NCI-H2227 (cell line): ENCODE results near the gene CNTNAP5.

Experiments
- DNase-seq: peaks from one replicate; lab custom pipeline; 2025; ENCODE audit not compliant: unreplicated experiment; lab: John Stamatoyannopoulos, UW

CNTNAP5 gene

DNA sequence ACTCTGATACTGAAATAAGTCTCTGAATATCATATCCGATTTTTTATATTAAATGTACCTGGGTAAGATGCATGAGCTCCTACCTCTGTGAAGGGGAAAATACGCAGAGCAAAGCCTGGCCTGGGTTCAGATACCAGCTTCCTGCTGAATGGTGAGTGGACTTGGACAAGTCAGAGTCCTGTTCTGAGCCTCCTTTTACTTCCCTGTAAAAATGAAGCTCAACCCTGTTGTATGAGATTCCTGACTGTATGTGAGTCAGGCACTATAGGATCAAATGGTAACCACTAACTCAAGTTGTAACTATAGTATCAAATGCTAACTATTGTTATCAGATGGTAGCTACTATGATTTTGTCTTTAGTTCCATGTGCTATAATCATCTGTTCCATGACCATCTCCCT, 561.7 kb downstream of the CNTNAP5 start:
- no peak for DNase-seq

DNA sequence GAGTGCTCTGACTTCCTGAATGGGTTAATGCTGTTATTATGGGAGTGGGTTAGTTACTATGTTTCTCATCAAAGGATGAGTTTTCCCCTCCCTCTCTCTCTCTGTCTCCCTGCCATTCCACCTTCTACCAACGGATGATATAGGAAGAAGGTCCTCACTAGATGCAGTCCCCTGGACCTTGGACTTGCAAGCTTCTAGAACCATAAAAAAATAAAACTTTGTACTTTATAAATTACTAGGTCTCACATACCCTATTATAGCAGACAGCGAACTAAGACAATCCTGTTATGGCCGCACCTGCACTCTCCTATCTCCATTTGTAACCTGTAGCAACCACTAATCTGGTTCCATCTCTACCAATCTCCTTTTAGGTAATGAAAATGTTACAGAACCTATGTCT, 564.9 kb downstream of the CNTNAP5 start:
- DNase-seq = no peak

DNA sequence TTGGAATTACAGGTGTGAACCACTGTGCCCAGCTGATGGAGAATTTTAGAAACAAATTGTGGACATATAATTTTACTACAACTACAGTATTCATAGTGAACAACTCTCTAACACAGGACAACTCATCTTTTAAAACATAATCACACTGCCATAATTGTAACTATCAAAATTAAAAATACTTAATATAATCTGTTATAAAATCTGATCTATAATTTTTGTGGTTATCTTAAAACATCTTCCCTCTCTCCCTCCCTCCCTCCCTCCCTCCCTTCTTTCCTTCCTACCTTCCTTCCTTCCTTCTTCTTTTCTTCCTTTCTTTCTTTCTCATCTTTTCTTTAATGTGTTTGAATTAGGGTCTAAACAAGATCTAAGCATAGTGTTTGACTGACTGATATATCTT, 577.7 kb downstream of the CNTNAP5 start:
- DNase-seq = no peak

DNA sequence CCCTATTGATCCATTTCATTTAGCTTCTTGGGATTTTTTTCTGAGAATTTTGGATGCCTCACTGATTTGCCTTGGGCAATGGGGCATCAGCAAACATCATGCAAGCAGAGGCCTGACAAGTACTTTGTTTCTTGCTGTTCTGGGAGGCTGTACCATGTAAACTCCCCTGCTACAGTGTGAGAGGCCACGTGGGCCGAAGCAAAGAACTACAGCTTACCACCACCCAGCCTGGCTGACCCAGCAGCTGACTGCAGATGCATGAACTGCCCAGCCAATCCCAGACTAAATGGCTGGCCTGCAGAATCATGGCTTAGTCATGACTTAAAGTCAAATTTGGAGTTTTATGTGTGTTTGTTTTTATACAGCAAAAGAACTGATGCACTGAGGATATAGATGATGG, 579.9 kb downstream of the CNTNAP5 start:
- no peak for DNase-seq

DNA sequence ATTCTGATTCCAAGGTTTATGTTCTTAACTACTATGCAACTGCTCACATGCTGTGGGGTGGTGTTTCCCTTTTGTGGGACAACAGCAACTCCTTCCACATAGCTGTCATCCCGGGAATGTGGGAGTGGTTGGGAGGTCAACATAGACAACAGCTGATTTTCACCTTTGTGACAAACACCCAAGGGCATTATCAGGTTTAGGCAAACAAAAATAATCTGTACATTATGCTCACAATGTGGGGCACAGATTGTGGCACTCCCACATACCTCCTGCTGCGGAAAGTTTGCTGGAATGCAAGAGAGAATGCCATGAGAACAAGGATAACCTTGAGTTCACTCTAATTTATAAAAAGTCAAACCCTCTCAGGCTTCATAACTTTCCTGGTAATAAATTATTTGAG, 582.6 kb downstream of the CNTNAP5 start:
- DNase-seq = no peak

DNA sequence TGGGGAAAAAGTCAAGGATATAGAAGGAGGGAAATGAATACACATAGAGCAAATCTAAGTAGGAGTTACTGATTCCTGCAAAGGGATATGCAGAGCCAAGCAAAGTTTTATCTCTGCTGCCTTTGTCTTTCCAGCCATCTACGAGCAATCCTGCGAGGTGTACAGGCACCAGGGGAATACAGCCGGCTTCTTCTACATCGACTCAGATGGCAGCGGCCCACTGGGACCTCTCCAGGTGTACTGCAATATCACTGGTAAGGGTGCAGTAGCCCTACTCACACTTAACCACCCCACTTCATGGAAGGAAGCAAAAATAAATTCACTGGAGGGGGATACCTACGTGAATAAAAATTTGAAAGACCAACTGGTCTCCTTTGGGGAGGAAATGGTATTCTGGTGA, 584.6 kb downstream of the CNTNAP5 start:
- DNase-seq = no peak

DNA sequence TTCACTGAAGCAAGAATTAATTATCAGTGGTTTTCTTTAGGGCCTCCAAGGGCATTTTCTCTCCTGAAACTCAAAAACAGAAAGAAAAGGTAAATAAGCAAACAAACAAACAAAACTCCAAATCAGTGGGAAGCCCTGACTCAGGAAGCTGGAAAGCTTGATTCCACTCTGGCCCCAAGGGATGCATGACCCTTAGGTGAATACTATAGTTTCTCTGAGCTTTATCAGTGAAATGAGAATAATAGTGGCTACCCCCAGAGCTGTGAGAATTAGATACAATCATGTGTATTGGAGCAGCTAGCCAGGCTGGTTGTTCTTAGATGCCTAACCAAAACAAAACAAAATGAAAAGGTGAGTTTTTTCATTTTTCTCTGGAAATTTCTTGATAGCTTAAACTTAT, 585.1 kb downstream of the CNTNAP5 start:
- DNase-seq = no peak

DNA sequence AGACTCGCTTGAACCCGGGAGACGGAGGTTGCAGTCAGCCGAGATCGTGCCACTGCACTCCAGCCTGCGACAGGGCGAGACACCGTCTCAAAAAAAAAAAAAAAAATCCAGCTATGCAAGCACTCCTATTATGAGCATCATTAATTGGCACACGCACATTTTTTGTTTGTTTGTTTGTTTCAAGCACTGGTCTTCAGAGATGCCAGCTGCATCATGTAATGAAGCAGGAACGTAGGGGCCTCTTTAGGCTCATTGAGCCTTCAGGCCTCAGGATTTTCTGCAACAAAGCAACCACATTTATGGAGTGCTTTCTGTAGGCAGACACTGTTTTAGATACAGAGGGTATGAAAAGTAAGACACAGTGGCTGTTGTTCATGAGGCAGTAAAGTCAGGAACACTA, 585.8 kb downstream of the CNTNAP5 start:
- no peak for DNase-seq

DNA sequence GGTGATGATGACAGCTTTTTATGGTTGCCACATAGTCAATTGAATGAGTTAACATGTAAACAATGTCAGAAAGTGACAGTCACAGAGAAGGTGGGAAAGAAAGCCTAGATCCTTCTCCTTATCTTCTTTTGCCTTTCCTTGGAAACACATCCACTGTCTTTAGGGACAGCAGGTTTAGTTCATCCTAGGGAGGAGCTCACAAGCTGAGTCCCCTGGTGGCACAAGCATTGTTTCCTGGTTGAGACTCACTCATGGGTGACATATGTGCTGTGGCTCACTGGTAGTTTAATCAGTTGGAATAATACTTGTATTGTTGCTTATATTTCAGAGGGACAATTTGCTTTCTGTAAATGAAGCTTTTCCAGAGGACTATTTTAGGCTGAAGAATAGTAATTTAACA, 598.5 kb downstream of the CNTNAP5 start:
- no peak for DNase-seq

DNA sequence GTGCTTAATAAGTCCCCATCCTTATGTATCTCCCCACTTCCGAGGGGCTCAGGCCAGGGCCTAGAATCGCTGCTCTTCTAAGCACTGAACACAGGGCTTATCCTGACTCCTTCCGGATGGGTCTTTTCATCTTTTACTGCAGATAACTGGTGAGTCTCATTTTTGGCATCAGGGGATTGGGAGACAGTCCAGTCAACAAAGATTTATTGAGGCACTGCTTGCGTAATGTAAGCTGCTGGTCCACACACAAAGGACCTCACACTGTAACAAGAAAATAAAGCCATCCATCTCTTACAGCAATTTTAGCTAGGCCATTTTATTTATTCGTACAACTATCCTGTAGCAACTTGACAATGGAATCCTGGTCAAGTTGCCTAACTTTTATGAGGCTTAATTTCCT, 600.5 kb downstream of the CNTNAP5 start:
- no peak for DNase-seq

DNA sequence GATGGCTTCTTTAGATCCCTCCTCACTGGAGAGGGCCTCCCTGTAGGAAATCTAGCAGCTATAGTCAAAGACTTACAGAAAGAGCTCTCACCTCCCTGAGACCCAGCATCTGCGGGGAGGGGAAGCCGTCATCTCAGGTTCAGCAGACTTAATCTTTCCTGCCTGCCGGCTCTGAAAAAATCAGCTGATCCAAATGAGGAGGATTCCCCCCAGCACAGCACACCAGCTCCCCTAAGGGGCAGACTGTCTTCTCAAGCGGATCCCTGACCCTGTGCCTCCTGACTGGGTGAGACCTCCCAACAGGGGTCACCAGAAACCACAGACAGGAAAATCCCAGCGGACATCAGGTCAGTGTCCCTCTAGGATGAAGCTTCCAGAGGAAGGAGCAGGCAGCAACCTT, 601.9 kb downstream of the CNTNAP5 start:
- no peak for DNase-seq

DNA sequence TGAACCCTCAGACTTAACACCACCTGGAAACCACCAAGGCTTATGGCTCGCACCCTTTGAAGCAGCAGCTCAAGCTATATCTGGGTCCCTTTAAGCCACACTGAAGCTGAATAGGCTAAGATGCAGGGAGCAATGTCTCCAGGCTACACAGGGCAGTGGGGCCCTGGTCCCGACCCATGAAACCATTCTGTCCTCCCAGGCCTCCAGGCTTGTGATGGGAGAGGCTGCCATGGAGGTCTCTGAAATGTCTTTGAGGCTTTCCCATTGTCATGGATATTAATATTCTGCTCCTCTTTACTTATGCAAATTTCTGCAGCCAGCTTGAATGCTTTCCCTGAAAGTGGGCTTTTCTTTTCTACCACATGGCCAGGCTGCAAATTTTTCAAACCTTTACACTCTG, 608.7 kb downstream of the CNTNAP5 start:
- DNase-seq = no peak

DNA sequence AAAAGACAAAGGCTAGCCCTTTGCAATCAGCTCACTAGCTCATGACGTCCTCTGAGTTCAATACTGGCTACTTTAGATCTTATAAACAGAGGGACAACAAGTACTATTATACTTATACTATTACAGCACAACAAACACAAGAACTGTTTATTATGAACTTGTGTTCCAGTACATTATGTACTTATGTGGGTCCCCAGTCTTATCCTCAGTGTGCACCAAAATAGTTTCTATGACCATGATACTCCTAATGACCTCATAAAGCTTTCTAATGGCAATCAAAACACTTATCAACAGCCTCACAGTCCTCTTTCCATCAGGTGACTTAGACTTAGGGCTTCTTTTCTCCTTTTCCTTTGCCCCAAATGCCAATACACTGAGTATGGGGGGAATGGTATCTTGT, 614.4 kb downstream of the CNTNAP5 start:
- no peak for DNase-seq

DNA sequence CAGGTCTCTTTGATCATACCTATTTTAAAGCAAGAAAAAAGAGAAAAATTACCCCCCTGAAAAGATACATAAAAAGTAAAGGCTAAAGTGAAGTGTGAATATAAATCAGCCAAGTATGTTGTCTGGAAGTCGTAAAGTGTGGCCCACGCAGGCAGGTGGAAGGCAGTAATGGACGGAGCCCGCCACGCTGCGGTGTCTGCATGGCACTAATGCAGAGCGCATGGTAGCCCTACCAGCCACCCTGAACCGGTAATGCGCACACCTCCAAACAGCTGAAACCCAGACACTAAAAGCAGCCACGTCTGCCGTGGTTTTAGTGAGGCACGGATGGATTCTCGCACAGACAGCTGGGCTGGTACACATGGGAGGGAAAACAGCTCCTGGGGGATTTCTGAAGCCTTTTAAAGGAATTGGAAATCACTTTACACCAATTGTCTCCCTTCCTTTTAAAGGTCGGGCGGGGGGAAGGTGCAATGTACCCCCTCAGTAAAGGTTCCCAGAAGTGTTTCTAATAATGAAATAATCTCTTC, 615.2 kb downstream of the CNTNAP5 start:
- no peak for DNase-seq

DNA sequence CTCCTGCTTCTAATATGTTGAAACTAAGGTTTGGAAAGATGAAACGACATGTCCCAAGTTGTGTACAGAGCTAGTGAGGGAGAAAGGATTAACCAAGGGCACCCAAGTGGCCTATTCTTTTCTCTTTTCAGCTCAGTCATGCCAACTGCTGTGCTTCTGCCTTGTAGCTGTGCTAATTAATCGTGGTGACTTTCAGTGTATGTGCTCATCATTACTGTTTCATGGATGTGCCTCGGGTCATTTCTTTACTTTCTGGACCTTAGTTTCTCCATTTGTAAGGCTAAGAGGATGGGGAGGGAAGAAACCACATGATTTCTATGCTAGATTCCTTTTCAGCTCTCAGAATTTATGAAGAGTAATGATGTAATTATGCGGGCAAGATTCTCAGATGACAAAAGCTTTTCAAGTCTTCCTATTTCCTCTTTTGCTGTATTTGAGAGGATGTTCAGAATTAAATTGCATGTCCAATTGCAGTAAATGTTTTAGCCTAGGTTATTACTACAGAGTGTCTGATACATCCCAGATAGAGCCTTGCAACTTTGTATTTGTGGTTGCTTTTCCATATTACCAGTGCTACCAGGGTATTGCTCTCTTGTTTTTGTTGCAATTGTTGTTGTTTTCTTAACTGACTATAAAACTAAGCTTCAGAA, 621.2 kb downstream of the CNTNAP5 start:
- no peak for DNase-seq

DNA sequence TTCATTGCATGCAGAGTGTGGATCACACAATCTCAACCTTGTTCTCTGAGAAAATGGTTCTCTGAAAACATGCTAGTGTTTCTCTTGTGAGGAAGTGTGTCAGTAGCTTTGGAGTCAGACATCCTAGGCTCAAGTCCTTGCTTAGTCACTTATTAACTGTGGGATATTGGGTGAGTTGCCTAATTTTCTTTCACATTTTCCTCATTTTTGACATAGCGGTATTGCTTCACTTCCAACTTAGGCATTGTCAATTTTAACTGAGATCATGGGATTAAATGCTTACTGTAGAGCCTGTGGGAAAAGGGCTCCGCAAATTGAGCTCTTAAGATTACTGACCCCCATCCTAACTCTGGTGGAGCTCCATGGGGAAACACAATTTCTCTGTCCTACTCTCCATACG, 622.2 kb downstream of the CNTNAP5 start:
- no peak for DNase-seq

DNA sequence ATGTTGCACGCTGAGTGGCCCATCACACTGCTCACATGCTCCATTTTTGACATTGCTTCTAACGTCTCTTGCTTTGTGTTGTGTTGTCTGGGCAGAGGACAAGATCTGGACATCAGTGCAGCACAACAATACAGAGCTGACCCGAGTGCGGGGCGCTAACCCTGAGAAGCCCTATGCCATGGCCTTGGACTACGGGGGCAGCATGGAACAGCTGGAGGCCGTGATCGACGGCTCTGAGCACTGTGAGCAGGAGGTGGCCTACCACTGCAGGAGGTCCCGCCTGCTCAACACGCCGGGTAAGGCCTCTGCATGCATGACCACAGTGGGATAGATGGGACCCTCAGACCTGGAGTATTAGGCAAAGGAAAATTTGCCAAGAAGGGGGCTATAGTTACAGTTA, 622.6 kb downstream of the CNTNAP5 start:
- no peak for DNase-seq

DNA sequence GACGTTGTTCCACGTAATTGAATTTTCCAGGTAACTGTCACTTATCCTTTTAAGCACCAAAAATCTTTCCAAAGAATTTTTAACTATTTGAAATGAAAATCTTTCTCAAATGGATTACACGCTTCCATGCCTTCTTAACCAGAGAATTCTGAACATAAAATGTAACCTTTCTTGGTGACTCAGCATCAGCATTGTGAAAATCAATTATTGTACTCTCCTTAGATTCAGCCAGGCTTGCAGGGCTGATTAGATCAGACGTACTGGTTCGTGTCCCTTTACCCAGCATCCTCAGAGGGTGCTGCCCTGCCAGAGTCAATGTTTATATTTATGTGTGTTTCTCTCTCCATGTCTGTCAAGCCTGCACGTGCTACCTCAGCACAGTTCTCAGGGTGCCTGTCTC, 623.9 kb downstream of the CNTNAP5 start:
- no peak for DNase-seq

DNA sequence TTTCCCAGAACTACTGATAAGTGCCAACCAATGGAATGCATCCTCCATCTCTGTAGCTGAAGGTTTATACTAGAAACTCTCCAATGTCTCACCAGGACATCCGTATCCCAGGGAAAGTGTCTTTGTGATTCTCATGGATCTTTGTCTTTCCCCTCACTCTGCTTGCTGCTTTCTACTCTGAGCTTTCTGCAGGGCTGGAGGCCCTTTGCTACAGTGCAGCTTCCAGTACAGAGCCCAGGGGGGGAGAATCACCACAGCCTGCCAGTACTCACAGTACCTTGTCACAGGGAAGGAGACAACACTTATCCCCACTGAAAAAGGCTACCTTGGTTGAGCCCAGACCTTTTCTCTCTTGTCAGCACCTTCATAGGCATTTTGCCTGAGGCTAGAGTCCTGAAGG, 627.0 kb downstream of the CNTNAP5 start:
- DNase-seq = no peak

DNA sequence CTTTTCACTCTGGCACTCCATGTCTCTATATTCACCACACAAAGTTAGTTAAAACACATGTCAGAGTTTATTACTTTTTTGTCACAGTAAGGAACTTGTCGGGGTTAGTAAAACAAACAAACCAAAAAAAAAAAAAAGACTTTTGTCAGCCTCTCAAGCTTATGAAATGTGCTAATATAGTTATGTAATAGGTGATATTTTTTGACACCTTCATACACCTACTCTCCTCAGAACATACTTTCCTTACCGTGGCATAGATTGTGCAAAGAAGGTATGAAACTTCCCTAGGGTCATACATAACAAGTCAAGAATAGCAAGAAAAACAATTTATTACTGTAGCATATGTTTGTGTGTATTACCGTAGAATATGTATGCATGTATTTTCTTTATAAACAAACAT, 633.3 kb downstream of the CNTNAP5 start:
- no peak for DNase-seq

DNA sequence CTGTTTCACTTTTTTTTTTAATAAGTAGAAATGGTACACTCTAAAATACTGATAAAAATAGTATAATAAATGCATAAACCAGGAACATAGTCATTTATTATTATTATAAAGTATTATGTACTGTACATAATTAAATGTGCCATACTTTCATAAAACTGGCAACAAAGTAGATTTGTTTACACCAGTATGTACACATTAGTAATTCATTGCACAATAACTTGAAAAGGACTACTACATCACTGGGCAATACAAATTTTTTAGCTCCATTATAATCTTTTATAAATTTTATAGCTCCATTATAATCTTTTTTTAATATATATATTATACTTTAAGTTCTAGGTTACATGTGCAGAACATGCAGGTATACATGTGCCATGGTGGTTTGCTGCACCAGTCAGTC, 636.5 kb downstream of the CNTNAP5 start:
- DNase-seq = no peak

DNA sequence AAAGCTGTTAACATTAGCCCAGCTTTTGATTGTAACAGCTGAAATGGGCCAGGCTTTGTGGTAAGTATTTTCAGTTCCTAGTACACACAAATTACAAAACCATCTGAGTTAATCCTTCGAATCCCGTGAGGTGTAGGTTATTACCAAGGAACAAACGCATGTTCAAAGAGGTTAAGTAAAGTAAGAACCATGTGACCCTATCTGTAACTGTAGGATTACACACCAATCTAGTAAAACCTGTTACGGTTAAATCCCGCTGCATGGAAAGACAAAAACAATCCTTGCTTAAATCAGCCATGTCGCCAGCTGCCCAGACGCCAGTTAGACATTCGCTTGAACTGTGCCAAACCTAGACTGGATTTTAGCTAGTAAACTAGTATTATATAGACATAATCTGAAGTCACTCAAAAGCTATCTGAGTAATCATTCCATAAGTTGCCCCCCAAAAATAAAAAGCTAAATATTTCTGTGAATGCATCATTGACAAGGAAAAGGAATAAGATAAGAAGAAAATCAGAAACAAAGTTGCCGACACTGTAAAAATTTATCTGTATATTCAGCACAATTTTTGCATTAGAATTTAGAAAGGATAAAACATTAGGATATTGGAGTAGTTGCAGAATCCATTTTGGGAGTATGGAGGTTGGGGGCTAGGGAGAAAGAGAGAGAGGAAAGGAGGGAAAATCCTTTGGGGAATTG, 638.0 kb downstream of the CNTNAP5 start:
- DNase-seq = no peak

DNA sequence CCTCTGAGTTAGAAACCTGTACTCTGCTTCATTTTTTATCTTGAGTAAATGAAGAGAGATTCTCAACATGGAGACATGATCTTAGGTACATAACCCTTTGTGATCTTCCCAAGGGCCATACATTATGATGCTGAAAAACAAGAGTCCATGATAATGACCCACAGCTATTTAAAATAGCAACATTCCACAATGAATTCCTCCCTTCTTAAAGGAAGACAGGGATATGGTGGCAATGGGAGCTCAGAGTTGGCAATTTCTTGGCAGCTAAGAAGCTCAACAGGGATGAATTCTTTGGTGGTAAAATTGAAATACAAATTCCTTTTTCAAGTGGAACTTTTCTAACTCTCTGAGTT, 638.5 kb downstream of the CNTNAP5 start:
- no peak for DNase-seq
